GM19328 (cell line): ENCODE measurements around the gene ITSN1.

Source experiments
- ATAC-seq: cut with Tn5 transposase; IDR thresholded peaks from one replicate; pipeline ENCODE4 v1.9.1; 2021; ENCODE audit warnings: mild to moderate bottlenecking, moderate library complexity; ENCODE audit not compliant: unreplicated experiment

ITSN1 gene

DNA sequence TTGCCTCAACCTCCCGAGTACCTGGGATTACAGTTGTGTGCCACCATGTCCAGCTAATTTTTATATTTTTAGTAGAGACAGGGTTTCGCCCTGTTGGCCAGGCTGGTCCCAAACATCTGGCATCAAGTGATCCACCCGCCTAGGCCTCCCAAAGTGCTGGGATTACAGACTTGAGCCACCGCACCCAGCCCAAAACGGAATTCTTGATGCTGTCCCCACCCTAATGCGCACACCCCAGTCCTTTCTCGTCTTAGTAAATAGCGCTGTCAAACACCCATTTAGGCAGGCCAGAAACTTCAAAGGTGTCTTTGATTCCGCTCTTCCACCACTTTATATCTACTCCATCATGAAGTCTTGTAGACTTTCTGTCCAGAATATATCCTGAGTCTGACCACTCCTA, 35.1 kb downstream of the ITSN1 start:
- no peak for ATAC-seq

DNA sequence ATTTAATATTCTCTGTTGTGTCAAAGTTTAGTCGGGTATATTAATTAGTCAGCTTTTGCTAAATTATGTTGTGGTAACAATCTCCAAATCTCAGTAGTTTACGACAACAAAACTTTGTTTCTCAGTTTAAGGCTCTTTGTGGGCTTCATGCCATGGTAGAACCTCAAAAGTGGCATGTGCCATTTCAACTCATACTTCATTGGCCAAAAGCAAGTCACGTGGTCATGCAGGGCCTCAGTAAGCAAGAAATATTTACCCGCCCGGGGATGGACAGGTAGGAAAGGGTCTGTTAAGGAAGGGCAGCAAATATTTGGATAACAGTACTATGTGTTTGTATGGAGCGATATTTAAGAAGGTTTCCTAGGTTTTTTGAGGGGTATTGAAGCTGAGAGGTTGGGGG, 38.6 kb downstream of the ITSN1 start:
- no peak for ATAC-seq

DNA sequence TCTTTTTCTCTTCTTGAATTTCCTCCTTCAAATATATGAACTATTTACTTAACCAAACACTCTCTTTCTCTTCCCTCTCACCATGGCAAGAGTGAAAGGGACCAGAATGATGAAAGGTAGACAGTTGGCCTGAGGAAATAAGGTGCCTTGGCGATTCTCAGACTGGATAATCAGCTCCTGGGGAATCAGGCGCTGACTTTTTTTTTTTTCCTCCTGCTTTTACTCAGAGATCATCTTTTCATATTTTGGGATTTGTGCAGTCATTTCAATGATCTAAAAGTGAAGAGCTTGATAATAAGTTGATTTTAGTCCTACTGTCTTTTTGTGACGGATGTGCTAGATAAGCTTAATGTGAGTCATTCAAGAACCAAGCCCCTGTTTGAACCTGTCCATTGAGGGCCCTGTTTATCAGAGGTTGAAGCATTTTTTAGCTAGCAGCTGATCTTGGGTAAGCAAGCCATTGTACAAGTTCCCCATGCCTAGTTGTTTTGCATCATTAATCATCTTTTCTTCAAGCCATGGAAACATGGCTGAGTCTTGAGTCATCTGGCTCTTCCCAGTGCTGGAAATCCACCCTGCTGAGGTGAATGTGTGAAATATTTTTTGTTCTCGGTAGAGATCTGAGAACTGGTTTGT, 40.8 kb downstream of the ITSN1 start:
- no peak for ATAC-seq

DNA sequence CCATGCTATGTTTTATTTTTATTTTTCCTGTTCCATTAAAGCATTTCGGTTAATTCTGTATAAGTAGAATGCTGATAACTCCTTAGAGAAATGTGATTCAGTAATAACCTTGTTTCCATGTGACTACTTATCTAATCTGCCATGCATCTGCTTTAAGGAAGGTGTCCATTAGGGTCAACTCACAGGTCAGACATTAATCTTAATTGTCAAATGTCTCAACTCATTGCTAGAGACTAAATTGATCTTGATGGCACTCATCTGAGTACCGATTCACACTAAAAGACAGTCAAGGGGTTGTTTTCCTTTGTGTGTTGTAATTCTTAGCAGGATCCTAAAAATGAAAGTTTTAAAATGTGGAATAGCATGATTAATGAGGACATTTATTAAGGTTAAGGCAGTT, 41.8 kb downstream of the ITSN1 start:
- no peak for ATAC-seq

DNA sequence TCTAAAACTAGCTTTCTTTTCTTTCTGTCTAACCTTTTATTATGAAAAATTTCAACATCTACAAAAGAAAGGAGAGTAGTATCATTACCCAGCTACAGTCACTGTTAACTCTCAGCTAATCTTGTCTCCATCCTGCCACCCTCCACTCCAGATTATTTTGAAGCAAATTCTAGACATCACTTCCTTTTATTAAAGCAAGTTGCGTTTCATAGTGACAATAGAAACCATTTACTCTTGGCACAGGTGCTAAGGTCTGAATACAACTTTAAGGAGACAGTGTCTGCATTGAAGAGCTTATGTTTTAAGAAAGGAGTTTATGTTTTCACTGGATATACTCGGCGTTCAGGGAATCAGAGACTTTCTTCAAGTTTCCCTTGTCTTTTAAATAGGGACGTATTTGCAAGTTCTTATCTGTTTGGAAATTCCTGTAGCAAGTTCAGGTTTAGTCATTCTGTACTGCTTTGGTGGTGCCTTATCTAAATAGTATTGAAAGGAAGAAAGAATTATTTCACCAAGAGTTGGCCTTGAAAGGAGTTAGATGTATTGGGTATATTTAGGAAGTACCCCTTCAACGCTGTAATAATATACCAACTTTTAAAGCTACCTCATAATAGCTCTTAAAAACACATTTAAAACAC, 42.7 kb downstream of the ITSN1 start:
- ATAC-seq: no peak

DNA sequence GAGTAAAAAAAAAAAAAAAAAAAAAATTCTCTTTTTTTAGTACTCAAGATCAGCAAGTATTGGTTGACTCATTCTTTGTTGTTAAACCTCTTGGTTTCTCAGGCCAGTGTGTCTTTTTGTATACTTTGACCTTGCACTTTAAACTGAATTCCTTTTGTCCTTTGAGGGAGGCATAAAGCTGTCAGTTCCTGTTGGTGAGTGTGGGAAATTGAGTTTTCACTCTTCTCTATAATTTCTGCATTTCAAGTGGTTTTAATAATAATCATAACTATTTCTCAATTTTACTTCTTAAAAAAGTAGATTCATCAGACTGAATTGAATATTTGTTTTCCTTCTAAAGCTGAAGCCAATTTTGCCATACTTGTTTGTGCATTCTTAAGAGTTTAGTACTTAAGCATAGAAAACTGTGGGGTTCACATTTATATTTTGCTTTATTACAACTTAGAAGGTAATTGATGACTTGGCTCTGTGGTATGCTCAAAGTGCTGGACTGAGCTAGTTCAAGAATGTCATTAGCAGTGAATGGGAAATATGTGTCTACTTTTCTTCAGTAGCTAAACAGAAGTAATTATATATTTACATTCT, 43.4 kb downstream of the ITSN1 start:
- no peak for ATAC-seq

DNA sequence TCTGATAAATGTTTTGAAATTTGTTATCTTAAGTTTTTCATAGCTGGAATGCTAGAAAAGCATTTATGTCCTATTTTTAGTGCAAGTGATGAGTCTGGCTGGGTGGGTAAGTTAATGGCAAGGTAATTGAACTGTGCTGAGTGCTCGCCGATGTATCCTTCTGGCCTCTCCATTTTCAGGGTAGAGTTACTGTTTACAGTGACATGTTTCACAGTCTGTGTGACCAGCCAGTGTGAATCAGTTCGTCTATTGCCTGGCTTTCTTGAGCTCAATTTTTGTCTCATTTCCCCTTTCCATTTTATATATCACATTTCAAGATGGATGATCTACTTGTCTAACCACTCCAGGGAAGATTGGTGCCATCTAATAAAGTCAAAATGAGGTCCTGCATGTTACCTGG, 44.1 kb downstream of the ITSN1 start:
- no peak for ATAC-seq

DNA sequence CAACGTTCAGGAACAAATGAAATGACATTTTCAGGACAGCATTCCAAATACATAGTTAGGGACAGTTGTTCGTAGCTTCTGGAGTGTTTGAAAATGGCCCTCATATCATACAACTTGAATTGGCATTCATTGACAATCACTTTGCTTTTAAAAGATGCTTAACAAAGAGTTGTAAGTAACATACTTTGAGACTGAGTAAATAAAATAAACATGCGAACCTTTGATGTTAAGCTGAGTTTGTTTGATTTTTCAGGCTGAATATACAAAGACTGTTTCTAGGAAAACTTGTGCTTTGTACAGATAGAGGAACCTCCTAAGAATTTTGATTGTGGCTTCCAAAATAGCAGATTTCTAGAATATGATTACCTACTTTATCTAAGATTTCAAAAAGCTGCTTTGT, 45.3 kb downstream of the ITSN1 start:
- ATAC-seq: no peak

DNA sequence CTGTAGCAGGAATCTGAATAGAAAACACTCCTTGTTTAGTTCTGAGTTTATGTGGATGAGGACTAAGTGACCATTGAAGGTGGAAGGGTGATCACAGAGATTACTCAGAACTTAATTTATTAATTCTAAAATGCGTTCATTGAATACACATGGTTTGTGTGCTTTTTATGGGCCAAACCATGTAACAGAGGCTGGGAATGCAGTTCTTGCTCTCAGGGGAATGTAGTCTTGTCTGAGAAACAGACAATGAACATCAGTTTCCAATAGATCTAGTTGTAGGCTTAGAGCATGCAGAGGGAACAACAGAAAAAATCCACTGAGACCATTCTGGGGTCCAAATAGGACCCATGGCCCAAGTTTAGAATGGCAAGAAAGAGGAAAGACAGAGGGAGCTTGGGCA, 46.1 kb downstream of the ITSN1 start:
- ATAC-seq: no peak

DNA sequence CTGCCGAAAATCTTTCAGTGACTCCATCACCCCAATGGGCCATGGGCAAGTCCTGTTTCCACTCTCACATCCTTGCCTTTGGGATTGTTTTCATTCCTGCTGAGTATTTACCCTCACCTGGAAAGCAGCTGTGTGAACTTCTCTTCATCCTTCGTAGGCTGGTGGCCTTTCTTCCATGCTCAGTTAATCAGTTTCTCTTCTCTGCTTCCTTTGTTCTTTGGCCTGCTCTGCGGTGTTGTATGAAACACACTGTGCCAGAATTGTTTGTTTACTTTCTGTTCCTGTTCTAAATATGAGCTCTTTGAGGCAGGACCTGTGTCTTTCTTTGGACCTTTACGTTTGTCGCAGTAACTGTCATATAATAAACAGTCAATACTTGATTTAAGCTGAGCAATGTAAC, 48.6 kb downstream of the ITSN1 start:
- ATAC-seq: no peak

DNA sequence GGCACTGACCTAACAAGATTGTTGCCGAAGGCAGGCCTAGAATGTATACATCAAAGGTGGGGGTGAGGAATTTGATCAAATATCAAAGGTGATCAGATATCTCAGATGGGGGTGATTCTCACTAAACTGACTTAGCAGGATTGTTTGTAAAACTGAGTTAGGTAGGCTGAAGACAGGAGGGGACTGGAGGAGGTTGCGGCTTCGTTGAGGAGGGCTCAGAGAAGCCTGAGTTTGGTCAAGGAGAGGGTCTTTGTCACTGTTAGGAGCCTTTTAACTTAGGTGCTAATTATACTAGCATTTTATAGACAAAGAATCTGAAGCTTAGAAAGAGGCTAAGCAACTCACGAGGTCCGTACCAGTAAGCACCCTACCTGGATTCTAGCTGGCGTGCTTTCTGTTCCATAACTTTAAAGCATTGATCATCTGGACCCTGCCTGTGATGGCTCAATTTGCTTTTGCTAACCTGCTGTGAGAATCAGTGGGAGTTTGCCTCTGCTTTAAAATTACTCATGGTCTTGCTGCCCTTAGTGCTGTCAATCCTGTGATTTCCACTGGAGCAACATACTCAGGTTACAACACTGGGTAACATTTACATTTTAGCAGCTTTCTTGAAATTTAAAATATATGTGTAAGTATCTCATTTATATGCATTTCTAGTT, 49.8 kb downstream of the ITSN1 start:
- ATAC-seq: no peak

DNA sequence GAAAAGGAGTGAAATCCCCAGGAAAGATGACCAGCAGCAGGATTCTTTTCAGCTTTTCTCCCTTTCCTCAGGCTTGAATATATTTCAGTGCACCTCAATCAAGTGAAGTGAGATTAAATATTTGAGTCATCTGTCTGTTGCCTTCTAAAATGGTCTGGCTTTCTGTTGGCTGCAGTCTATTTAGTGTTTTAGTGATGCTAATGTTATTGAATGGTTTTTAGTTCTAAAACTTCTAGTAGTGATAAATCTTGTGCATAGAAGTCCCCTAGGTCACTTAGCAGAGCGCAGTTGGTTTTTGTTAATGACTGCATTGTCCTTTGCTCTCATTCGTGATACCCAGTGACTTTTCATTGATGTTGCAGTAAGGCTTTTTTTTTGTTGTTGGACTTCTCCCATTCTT, 53.5 kb downstream of the ITSN1 start:
- no peak for ATAC-seq

DNA sequence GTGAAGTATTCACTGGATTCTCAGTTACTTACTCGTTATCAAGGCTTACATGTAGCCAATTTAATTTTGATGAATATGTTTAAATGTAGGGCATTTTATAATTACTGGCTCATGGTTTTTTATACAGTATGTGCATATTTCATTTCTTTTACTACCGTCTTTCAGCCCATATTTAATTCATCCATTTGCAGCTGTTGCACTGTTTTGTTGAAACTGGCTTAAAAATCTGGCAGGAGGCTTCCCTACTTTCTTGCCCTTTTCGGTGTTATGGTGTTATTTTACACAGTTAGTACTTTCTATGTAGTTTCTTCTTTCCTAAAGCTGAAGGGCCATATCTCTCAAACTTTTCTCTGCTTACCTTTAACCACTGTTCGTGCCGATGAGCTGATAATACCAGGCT, 54.2 kb downstream of the ITSN1 start:
- ATAC-seq: no peak

DNA sequence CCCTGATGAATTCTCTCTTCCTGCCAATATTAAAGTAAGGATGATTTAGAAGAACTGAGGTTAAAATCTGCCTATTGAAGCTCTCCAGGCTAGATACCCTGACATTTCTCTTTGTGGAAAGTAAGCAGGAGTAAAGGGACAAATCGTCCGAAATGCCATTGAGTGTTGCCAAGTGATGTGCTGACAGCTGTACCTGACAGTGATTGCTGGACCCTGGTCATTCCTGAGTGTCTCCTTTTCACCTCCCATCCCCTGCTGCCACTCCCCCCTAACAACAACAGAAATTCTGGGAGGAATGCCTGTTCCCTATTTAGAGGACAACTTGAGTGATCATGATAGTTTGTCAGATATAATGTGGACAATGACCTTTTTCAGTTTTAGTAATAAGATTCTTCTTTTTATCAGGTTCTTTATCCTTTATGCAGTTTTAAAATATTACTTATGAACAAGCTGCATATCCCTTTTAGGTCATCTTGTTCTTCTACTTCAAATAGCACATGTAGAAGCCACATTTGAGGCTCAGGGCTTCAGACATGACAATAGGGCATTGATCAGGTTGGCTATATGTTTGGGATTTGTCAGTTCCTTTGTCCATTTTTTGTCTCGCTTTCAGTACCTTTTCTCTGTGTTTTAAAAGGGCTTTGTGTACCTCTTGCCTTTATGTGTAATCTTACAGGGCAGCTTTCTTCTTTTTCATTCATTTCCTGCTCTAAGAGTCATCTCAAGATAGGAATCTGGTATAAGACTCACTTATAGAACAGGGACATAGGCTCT, 56.0 kb downstream of the ITSN1 start:
- ATAC-seq: no peak

DNA sequence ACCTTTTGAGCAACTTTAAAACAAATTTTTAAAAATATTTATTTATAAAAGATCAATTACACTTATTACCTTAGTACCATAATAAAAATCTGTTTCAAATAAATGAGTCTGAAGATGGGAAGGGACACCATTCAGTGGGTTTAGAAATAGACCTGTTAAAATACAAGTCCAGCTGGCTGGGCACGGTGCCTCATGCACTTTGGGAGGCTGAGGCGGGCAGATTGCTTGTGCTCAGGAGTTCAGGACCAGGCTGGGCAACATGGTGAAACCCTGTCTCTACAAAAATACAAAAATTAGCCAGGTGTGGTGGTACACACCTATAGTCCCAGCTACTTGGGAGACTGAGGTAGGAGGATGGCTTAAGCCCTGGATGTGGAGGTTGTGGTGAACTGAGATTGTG, 57.0 kb downstream of the ITSN1 start:
- no peak for ATAC-seq

DNA sequence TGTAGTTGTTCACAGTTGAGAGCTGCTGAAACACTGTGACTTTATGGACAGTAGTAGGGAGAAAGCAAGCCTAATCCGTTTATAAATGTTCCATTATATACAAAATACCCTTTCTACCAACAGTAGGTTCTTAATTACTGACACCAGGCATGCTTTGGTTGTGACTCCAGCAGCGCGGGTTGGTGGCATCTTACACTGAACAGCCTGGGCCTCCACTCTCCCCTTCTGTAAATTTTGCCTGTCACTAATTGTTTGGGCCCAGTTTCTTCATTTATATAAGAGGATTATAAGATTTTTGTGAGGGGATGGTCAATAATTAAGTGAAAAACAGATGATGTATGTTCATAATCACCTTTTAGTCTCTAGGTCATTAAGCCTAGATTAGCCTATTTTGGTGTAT, 58.2 kb downstream of the ITSN1 start:
- no peak for ATAC-seq

DNA sequence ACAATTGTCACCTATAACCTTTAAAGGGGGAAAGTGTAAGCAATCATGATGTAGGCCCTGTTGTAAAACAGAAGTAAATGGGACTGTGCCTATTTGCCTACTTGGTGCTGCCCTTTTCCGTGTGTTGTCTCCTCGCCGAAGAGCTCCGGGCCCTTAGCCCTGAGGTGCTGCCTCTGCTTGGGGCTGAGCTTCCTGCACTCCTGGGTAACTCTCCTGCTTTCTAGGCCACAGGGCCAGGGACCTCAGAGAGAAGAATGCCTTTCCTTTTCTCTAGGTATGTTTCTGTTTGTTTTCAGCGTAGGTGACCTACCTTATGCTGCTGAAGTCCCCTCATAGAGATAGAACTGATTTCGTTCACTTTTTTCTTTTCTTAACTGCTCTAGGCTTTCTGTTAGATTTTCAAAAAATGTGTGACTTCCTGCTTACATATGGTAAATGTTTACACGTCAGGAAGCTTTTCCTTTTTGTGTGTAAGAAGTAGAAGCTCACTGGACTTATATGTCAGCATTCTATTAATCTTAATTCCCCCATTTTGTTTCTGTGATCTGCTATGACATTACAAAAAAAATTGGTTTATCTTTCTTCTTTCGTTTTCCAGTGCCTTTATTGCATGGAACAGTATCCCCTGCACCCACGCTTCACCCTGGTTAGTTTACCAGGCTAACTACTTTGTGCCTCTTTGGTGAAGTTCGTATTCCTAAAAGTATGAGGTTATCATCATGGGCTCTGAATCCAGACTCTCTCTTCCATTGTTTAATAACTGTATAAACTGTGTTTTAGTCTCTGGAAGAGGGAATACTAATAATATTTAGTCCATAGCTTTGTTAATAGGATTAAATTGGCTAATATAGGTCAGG, 61.7 kb downstream of the ITSN1 start:
- no peak for ATAC-seq

DNA sequence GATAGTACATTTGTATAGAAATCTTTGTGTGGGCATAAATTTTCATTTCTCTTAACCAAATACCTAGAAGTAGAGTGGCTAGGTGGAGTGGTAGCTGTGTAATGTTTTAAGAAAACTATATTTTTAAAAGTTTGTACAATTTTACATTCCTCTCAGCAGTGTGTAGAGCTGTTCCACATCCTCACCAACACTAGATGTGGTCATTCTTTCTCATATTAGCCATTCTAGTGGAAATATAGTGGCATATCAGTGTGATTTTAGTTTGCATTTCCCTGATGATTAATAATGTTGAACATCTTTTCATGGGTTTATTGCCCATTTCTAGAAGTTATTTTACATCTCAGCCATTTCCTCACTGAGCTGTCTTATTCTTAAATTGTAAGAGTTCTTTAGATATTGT, 65.5 kb downstream of the ITSN1 start:
- no peak for ATAC-seq

DNA sequence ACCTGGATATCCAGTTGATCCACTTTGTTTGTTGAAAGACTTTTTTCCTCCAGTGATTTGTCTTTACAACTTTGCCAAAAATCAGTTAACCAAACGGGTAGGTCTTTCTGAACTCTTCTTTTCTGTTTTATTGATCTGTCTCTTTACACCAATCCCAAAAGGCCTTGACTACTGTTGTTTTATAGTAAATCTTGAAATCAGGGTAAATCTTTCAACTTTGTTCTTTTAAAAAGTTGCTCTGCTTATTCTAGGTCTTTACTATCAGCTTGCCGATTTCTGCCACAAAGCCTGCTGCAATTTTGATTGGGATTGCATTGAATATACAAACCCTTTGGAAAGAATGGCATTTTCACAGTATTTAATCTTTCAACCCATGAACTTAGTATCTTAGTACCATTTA, 66.6 kb downstream of the ITSN1 start:
- ATAC-seq: no peak

DNA sequence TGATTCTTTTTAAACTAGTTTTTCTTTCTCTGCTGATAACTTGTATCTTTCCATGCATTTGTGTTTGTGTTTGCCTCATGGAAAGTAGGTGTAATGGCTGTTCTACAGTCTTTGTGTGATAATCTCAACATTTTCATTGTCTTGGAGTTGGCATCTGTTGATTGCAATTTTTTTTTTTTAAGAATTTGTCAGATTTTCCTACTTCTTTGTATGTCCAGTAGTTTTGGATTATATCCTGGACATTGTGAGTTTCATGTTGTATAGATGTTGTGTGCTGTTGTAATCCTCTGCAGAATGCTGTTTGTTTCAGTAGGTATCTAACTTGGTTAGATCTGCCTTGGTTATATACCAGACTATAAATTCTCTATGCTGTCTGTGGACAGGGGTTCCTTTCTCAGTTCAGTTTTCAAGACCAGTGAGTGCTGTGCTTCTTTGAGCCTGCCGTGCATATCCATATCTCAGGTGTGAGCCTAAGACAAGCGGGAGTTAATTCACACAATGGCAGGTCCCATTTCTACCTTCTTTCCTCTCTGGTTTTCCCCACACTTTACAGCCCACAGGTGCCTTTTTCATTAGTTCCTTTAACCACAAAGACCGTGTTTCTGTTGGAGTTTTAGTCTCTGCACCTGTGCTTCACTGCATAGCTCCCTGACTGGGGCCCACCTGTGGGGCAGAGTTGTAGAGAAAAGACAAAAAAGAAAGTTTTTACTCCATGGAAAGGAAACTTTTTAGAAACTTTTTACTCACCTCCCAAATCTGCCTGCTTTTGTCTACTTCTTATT, 69.9 kb downstream of the ITSN1 start:
- ATAC-seq: no peak
